ENCODE data around the gene GNPTAB. TPM values are rescaled to one million over a fixed set of nuclear protein-coding genes. Genes with fewer than 3 reads are reported as not detected.
"Not testable (repeated sequence)": the region's sequence is repeated elsewhere in the genome, so short reads cannot be mapped to it uniquely, and the experiment has no call there.

GNPTAB gene
- total RNA-seq, 4 donors from 2014 or later: 18.0 to 36.3 (median 32.5) TPM

DNA sequence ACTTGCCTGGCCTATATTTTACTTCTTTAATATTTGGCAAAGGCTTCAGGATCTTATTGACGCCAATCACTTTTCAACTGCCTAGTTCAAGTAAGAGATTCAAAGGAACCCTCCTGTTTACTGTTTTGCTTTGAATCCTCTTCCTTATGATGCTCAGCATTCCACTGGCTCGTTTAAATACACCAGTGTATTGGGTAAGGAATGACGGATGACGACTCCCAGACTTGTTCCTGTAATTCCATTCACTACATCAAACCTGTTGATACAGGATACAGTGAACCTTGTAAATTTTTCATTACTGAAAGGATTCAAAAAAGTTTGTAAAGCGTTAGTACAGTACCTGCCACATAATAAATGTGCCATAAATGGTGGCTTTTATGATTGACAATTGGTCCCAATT is 89.8 kb downstream of the GNPTAB start:
- Histone ChIP-seq H3K36me3 (peaks cover 0 to 84% (median 0%) of the 10 kb centered on the region in 3 donors), H3K4me3 (no peak overlapping the region), H3K27ac (no peak overlapping the region), H3K9me3 (no peaks in the 10 kb centered on the region), H3K4me1 (peaks cover 0 to 16% (median 0%) of the 10 kb centered on the region in 4 donors), H3K27me3 (no peaks in the 10 kb centered on the region)
- DNase-seq (ENCODE audit: low spot score in 2 of 2): no peak
- 81 to 85% methylated on average over 5 of the region's 5 CpGs for WGBS, 2 donors
- TF ChIP-seq EP300 (IDR thresholded peaks at IDR 0.05): no peak
- TF ChIP-seq, protein P1, sequence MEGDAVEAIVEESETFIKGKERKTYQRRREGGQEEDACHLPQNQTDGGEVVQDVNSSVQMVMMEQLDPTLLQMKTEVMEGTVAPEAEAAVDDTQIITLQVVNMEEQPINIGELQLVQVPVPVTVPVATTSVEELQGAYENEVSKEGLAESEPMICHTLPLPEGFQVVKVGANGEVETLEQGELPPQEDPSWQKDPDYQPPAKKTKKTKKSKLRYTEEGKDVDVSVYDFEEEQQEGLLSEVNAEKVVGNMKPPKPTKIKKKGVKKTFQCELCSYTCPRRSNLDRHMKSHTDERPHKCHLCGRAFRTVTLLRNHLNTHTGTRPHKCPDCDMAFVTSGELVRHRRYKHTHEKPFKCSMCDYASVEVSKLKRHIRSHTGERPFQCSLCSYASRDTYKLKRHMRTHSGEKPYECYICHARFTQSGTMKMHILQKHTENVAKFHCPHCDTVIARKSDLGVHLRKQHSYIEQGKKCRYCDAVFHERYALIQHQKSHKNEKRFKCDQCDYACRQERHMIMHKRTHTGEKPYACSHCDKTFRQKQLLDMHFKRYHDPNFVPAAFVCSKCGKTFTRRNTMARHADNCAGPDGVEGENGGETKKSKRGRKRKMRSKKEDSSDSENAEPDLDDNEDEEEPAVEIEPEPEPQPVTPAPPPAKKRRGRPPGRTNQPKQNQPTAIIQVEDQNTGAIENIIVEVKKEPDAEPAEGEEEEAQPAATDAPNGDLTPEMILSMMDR (IDR thresholded peaks at IDR 0.05): no peak
- TF ChIP-seq POLR2A (IDR thresholded peaks at IDR 0.05): no peak

DNA sequence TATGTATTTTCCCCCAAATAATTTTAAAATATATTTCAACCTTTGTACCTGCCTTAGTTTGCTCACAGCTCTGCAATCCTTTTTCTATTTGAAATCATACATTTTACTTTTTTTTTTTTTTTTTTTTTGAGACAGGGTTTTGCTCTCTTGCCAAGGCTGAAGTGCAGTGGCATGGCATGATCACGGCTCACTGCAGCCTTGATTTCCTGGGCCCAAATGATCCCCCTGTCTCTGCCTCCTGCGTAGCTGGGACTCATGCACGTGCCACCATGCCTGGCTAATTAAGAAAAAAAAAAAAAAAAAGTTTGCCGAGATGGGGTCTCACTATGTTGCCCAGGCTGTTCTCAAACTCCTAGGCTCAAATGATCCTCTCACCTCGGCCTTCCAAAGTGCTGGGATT is 90.2 kb downstream of the GNPTAB start:
- H3K36me3 ChIP-seq: peaks cover 0 to 80% (median 0%) of the 10 kb centered on the region in 3 donors

DNA sequence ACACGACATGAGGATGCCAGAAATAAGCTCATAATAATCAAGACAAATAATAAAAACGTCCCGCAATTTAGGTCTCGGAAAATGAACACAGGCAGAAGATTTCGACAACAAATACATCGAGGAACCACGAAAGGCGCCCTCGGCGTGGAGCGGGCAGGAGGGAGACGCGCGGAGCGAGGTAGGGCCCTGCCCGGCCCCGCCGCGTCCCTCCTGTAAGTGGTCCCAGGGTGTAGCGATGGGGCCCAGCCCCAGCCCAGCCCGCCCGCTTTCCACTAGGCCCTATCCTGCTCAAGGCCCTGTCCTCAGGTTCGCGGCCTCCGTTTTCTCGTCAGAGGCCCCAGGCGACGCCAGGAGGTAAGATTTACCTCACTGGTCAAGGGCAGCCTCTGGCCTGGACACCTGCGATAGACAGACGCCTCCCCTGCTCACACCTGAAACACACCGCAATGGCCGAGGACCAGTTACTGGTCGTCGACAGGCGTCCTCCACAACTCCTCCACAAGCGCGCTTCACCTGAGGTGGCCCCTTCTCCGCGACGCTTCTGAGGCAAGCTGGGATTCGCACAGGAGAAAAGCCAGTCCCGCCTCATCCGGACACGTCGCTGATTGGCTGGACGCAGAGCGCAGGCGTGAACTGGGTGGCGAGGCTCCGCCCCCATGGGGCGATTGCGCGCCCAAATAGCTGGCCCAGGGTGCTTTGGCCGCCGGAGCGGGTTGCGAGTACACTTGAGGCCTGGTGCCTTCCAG is 91.7 kb downstream of the GNPTAB start, which contains the start of gene SYCP3:
Gene SYCP3, minus strand, starts transcription at position 543 of the 746 bp plus-strand sequence. CDS start 1,527 bp downstream, outside the sequence.
- Histone ChIP-seq H3K36me3 (peaks cover 0 to 72% (median 0%) of the 10 kb centered on the region in 3 donors), H3K4me3 (no peak within 1 kb of the TSS), H3K27me3 (no peaks in the 10 kb centered on the region), H3K27ac (no peak within 1 kb of the TSS), H3K9me3 (no peaks in the 10 kb centered on the region), H3K4me1 (peaks cover 0 to 16% (median 0%) of the 10 kb centered on the region in 4 donors)
- DNase-seq (ENCODE audit: low spot score in 2 of 2): no peak
- 98% methylated on average over 56 to 57 of the region's 57 CpGs for WGBS, 2 donors
- TF ChIP-seq EP300 (IDR thresholded peaks at IDR 0.05): no peak
- TF ChIP-seq, protein P1 (IDR thresholded peaks at IDR 0.05): no peak
- no peak for TF ChIP-seq POLR2A (IDR thresholded peaks at IDR 0.05)

More for the DNA sequence above, 90.2 kb downstream of the GNPTAB start:
- Histone ChIP-seq H3K9me3 (no peaks in the 10 kb centered on the region), H3K4me3 (no peak overlapping the region), H3K4me1 (peaks cover 0 to 16% (median 0%) of the 10 kb centered on the region in 4 donors), H3K27ac (no peak overlapping the region), H3K27me3 (no peaks in the 10 kb centered on the region)
- no peak for TF ChIP-seq POLR2A (IDR thresholded peaks at IDR 0.05)
- TF ChIP-seq EP300 (IDR thresholded peaks at IDR 0.05): no peak
- TF ChIP-seq, protein P1 (IDR thresholded peaks at IDR 0.05): no peak
- 93 to 95% methylated on average over 5 of the region's 5 CpGs for WGBS, 2 donors
- no peak for DNase-seq (ENCODE audit: low spot score in 2 of 2)

DNA sequence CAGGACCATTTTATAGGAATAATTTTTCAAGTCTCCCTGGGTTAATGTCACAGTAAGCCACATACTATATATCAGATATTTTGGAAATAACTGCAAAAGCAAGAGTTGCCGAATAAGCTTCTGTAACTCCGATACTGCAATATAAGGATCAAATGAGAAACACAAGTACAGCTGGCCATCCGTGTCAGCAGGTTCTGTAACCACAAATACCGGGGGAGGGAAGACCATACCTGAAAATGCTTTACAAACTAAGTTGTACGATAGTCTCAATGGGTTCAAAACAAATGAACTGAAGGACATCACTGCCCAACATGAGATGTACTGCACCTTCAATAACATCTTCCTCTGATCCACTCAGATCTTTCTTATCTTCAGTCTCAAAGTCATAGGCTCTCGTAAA is 93.3 kb downstream of the GNPTAB start:
- no peak for DNase-seq (ENCODE audit: low spot score in 2 of 2)
- peaks cover 0 to 72% (median 0%) of the 10 kb centered on the region in 3 donors for H3K36me3 ChIP-seq
- 94 to 95% methylated on average over 6 of the region's 6 CpGs for WGBS, 2 donors

DNA sequence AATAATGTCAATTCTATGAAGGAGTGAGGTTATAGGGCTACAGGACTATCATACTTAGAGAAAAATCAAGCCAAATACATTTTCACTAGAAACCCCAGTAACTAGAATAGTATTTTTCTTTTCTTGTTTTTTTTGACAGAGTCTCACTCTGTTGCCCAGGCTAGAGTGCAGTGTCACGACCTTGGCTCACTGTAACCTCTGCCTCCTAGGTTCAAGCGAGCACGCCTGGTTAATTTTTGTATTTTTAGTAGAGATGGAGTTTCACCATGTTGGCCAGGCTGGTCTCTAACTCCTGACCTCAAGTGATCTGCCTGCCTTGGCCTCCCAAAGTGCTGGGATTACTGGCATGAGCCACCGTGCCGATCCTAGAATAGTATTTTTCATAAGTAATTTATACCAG is 96.3 kb downstream of the GNPTAB start:
- not testable (repeated sequence) for H3K9me3 ChIP-seq; H3K4me1 ChIP-seq; H3K27me3 ChIP-seq; H3K27ac ChIP-seq; DNase-seq (ENCODE audit: low spot score in 2 of 2); H3K4me3 ChIP-seq
- H3K36me3 ChIP-seq: peaks cover 0 to 72% (median 0%) of the 10 kb centered on the region in 3 donors
- 86% methylated on average over 5 of the region's 5 CpGs for WGBS, 2 donors

More for the DNA sequence above, 93.3 kb downstream of the GNPTAB start:
- no peaks in the 10 kb centered on the region for H3K27me3 ChIP-seq
- no peaks in the 10 kb centered on the region for H3K9me3 ChIP-seq
- no peak overlapping the region for H3K27ac ChIP-seq
- TF ChIP-seq, protein P1 (IDR thresholded peaks at IDR 0.05): no peak
- TF ChIP-seq POLR2A (IDR thresholded peaks at IDR 0.05) (no peak), EP300 (IDR thresholded peaks at IDR 0.05) (no peak)
- H3K4me1 ChIP-seq: peaks cover 0 to 1% (median 0%) of the 10 kb centered on the region in 4 donors
- H3K4me3 ChIP-seq: no peak overlapping the region

All from tibial nerve (tissue), 4 donors.